Measurements from ENCODE around the gene MIER1. TPM values are rescaled to one million over a fixed set of nuclear protein-coding genes. Genes with fewer than 3 reads are reported as not detected.
A peak's percentile ranks its signal among the peaks of the same experiment; 100 is the strongest.
"Not testable (repeated sequence)": the region's sequence is repeated elsewhere in the genome, so short reads cannot be mapped to it uniquely, and the experiment has no call there.

The MIER1 gene
- total RNA-seq, result 59.1 TPM
- 19.3 TPM for polyA plus RNA-seq

DNA sequence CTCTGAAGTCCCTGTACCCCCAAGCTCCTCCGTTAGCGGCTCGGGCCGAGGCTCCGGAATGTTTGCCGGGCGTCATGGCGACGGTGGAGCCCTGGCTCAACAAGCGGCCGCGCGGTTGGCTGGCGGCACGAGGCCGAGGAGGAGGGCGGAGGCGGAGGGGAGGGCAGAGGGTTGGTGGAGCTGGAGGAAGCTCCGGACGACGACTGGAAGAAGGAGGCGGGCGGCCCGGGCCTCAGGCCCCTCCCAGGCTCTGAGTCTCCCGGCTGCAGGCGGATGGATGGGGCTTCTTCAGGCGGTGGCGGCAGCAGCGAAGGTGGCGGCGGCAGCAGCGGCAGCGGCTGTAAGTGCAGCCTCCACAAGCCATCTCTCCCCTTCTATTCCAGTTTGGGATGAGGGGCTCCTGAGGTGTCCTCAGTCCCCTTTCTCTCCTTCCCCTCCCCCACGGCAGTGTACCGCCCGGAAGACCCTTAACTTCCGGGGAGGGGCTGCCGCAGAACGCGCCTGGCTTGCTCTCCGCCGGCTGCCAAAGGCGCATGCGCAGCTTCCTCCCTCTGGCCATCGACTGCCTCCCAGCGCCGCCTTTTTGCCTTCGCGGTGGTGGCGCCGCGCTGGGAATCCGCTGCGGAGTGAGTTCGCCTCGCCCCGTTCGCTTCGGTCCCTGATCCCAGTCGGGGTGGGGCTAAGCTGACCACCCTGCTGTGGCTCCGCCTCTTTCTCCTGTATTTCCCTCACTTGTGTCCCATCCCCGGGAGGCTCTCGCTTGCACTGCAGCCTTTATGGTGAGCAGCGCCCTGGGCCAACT is at the start of gene MIER1, which contains the start of gene DNAI4:
TSS of gene MIER1 (plus strand) at position 235 of the 802 bp plus-strand sequence. CDS start at position 274, 39 bp downstream.
TSS of gene DNAI4 (minus strand) at position 101 of the 802 bp plus-strand sequence. CDS start at position 76, 25 bp downstream.
- DNase-seq (ENCODE audit: extremely low spot score), result peak; percentile 95
- WGBS, result under 1% methylated on average over 64 of the region's 64 CpGs

GRCh38 chr1:66876664-66877063 is 48.1 kb upstream of the MIER1 start:
- no peaks in the 10 kb centered on the region for H3K36me3 ChIP-seq (ENCODE audit: insufficient read depth)
- no peak overlapping the region for H3K27ac ChIP-seq (ENCODE audit: low read depth)
- DNase-seq (ENCODE audit: extremely low spot score), result no peak
- no peaks in the 10 kb centered on the region for H3K4me1 ChIP-seq (ENCODE audit: insufficient read depth)
- 83% methylated on average over 1 of the region's 1 CpG for WGBS
- no peak overlapping the region for H3K4me3 ChIP-seq (ENCODE audit: low read depth, low read length)

More for the DNA sequence above, at the start of gene MIER1, which contains the start of gene DNAI4:
- H3K4me3 ChIP-seq (ENCODE audit: low read depth, low read length), result peak within 1 kb of the TSS; percentile 62
- H3K4me1 ChIP-seq (ENCODE audit: insufficient read depth), result no peaks in the 10 kb centered on the region
- H3K27ac ChIP-seq (ENCODE audit: low read depth), result peak within 1 kb of the TSS; percentile 85
- no peaks in the 10 kb centered on the region for H3K36me3 ChIP-seq (ENCODE audit: insufficient read depth)

- Histone ChIP-seq H3K36me3 (ENCODE audit: insufficient read depth) (no peaks in the 10 kb centered on the region), H3K4me1 (ENCODE audit: insufficient read depth) (no peaks in the 10 kb centered on the region), H3K27ac (ENCODE audit: low read depth) (no peak overlapping the region), H3K4me3 (ENCODE audit: low read depth, low read length) (no peak overlapping the region)
- DNase-seq (ENCODE audit: extremely low spot score), result no peak
- 99% methylated on average over 1 of the region's 1 CpG for WGBS
These were observed 35.8 kb upstream of the MIER1 start for GRCh38 chr1:66889030-66889429.

DNA sequence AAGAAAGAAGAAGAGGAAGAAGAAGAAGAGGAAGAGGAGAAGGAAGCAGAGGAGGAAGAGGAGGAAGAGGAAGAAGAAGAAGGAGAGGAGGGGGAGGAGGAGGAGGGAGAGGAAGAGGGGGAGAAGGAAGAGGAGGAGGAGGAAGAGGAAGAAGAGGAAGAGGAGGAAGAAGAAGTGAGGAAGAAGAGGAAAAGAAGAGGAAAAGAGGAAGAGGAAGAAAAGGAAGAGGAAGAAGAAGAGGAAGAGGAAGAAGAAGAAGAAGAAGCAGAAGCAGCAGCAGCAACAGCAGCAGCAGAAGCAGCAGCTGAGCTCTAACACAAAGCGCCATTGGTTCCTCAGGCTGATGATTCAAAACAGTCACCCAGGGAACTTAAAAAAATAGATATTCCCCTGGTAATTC is 34.2 kb upstream of the MIER1 start:
- WGBS, result 90% methylated on average over 1 of the region's 1 CpG
- Histone ChIP-seq H3K27ac (ENCODE audit: low read depth) (no peak overlapping the region), H3K36me3 (ENCODE audit: insufficient read depth) (no peaks in the 10 kb centered on the region), H3K4me3 (ENCODE audit: low read depth, low read length) (no peak overlapping the region), H3K4me1 (ENCODE audit: insufficient read depth) (no peaks in the 10 kb centered on the region)
- DNase-seq (ENCODE audit: extremely low spot score), result no peak

DNA sequence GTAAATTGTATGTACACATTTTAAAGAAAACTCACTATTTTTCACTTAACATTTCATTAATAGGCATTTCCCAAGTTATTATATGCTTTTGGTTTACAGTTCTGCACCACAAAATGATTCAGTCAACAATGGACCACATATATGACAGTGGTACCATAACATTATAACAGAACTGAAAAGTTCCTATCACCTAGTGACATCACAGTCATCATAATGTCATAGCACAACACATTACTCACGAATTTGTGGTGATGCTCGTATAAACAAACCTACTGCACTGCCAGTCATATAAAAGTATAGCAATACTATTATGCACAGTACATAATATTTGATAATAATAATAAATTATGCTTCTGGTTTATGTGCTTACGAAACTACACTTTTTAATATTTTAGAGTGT is 31.1 kb upstream of the MIER1 start:
- Histone ChIP-seq H3K4me3 (ENCODE audit: low read depth, low read length) (no peak overlapping the region), H3K36me3 (ENCODE audit: insufficient read depth) (no peaks in the 10 kb centered on the region), H3K4me1 (ENCODE audit: insufficient read depth) (no peaks in the 10 kb centered on the region), H3K27ac (ENCODE audit: low read depth) (no peak overlapping the region)
- DNase-seq (ENCODE audit: extremely low spot score), result no peak
- WGBS, result 87% methylated on average over 3 of the region's 3 CpGs

DNA sequence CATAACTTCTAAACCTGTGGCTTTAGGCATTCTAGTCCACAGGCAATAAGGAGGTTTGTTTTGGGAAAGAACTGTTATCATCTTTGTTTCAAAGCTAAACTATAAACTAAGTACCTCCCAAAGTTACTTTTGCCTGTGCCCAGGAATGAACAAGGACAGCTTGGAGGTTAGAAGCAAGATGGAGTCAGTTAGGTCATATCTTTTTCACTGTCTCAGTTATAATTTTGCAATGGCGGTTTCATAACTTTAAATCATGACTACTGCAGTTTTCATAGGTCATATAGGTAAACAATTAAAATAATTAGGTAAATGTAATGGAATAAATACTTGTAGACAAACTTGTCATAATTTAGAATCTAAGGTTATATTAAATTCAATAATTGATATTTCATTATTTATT is 9.6 kb upstream of the MIER1 start:
- H3K4me1 ChIP-seq (ENCODE audit: insufficient read depth); H3K27ac ChIP-seq (ENCODE audit: low read depth); DNase-seq (ENCODE audit: extremely low spot score); H3K36me3 ChIP-seq (ENCODE audit: insufficient read depth); H3K4me3 ChIP-seq (ENCODE audit: low read depth, low read length): not testable (repeated sequence)
- WGBS, result 96% methylated on average over 1 of the region's 1 CpG

- H3K4me3 ChIP-seq (ENCODE audit: low read depth, low read length), result no peak overlapping the region
- H3K27ac ChIP-seq (ENCODE audit: low read depth), result no peak overlapping the region
- H3K4me1 ChIP-seq (ENCODE audit: insufficient read depth), result no peaks in the 10 kb centered on the region
- DNase-seq (ENCODE audit: extremely low spot score), result no peak
- WGBS, result 40% methylated on average over 2 of the region's 2 CpGs
- no peaks in the 10 kb centered on the region for H3K36me3 ChIP-seq (ENCODE audit: insufficient read depth)
These were observed 8.5 kb upstream of the MIER1 start for GRCh38 chr1:66916320-66916719.

DNA sequence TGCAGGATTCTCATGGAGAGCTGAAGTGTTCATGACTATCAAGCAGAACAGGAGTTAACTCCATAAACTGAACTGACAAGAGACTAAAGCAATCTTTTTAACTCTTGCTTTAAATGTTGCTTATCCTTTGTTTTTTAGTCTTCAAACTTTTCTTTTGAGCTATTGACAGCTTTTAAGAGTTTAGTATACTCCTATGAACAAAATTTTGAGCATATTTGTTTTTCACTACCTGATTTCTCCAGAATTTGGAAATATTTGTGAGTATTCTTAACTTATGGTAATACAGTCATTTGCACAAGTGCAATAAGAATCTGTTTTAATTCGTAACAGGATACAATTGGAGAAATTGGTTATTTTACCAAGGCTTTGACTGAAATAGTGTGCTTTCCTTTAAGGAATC is 7.3 kb upstream of the MIER1 start:
- 98% methylated on average over 1 of the region's 1 CpG for WGBS
- no peak overlapping the region for H3K27ac ChIP-seq (ENCODE audit: low read depth)
- H3K4me1 ChIP-seq (ENCODE audit: insufficient read depth), result no peaks in the 10 kb centered on the region
- H3K4me3 ChIP-seq (ENCODE audit: low read depth, low read length), result no peak overlapping the region
- no peak for DNase-seq (ENCODE audit: extremely low spot score)
- no peaks in the 10 kb centered on the region for H3K36me3 ChIP-seq (ENCODE audit: insufficient read depth)

DNA sequence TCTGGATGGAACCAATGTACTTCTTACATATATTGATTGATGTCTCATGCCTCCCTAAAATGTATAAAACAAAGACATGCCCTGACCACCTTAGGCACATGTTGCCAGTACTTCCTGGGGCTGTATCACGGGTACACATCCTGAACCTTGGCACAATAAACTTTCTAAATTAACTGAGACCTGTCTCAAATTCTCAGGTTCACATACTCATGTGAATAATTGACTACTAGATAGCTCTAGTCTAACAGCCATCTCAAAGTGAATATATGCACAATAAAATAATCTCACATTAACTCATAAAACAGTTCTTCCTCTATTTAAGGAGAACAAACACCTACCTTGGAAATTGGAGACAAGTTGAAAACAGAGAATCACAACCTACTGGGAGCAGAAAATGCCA is 5.7 kb upstream of the MIER1 start:
- no peak for DNase-seq (ENCODE audit: extremely low spot score)
- WGBS, result 81% methylated on average over 1 of the region's 1 CpG
- Histone ChIP-seq H3K4me1 (ENCODE audit: insufficient read depth) (no peaks in the 10 kb centered on the region), H3K27ac (ENCODE audit: low read depth) (no peak overlapping the region), H3K4me3 (ENCODE audit: low read depth, low read length) (no peak overlapping the region), H3K36me3 (ENCODE audit: insufficient read depth) (no peaks in the 10 kb centered on the region)

GRCh38 chr1:66919828-66920227 is 5.0 kb upstream of the MIER1 start:
- 85% methylated on average over 3 of the region's 3 CpGs for WGBS
- H3K27ac ChIP-seq (ENCODE audit: low read depth), result no peak overlapping the region
- no peak overlapping the region for H3K4me3 ChIP-seq (ENCODE audit: low read depth, low read length)
- H3K4me1 ChIP-seq (ENCODE audit: insufficient read depth), result no peaks in the 10 kb centered on the region
- no peaks in the 10 kb centered on the region for H3K36me3 ChIP-seq (ENCODE audit: insufficient read depth)
- no peak for DNase-seq (ENCODE audit: extremely low spot score)

DNA sequence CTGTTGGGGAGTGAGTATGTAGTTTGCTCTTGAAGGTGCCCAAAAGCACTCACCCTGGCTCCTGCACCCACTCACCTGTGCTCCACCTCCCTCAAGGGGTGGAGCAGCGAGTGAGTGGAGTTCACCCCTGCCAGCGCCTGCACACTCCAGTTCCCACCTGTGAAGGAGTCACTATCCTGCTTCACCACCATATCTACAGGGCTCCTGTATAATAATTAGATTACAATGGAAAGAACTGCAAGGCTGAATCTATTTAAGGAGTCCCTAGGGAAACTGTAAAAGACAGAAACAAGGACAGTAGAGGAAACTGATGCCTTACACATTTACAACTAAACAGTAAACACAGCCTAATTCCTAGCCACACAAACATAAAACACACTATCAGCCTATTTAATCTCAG is 4.2 kb upstream of the MIER1 start:
- H3K4me3 ChIP-seq (ENCODE audit: low read depth, low read length), result no peak overlapping the region
- no peaks in the 10 kb centered on the region for H3K4me1 ChIP-seq (ENCODE audit: insufficient read depth)
- no peak overlapping the region for H3K27ac ChIP-seq (ENCODE audit: low read depth)
- 95% methylated on average over 2 of the region's 2 CpGs for WGBS
- DNase-seq (ENCODE audit: extremely low spot score), result no peak
- no peaks in the 10 kb centered on the region for H3K36me3 ChIP-seq (ENCODE audit: insufficient read depth)

DNA sequence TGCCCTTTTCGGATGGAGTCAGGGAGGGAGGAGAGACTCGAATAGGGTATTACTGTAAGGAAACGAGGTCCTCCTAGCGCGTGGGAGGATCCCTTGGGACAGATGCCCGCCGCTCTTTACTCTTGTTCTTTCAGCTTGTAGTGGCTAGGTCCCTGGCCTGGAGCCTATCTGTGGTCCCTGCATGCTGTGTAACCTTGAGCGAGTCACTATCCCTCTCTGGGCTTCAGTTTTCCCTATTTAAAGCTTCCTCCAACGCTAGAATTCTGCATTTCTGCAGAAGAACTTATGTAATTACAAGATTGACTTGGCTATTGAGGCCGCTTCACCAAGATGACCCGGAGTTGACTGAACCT is 744 bp downstream of the MIER1 start:
- Histone ChIP-seq H3K27ac (ENCODE audit: low read depth) (peak overlapping the region; percentile 80), H3K4me1 (ENCODE audit: insufficient read depth) (no peaks in the 10 kb centered on the region), H3K4me3 (ENCODE audit: low read depth, low read length) (peak overlapping the region; percentile 62), H3K36me3 (ENCODE audit: insufficient read depth) (no peaks in the 10 kb centered on the region)
- WGBS, result 5% methylated on average over 11 of the region's 11 CpGs
- DNase-seq (ENCODE audit: extremely low spot score), result no peak

DNA sequence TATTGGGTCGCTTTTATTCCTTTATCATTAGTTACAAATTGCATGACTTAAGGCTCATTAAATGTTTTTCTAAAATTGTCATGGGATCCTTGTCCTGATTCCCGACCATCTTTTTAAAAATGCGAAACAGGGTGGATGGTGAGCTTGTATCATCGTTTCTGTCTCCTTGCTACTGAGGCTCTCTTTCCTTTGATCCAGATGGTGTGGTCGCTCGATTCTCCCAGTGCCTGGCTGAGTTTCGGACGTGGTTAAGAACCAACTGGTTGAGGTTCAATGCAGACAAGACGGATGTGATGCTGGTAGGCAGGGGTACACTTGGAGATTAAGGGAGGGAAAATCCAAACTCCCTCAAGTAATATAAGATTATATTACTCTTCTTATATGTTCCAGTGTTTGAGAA is 1.2 kb downstream of the MIER1 start:
- no peaks in the 10 kb centered on the region for H3K4me1 ChIP-seq (ENCODE audit: insufficient read depth)
- DNase-seq (ENCODE audit: extremely low spot score), result no peak
- 31% methylated on average over 9 of the region's 9 CpGs for WGBS
- no peaks in the 10 kb centered on the region for H3K36me3 ChIP-seq (ENCODE audit: insufficient read depth)
- H3K4me3 ChIP-seq (ENCODE audit: low read depth, low read length), result peak overlapping the region; percentile 62
- H3K27ac ChIP-seq (ENCODE audit: low read depth), result no peak overlapping the region

DNA sequence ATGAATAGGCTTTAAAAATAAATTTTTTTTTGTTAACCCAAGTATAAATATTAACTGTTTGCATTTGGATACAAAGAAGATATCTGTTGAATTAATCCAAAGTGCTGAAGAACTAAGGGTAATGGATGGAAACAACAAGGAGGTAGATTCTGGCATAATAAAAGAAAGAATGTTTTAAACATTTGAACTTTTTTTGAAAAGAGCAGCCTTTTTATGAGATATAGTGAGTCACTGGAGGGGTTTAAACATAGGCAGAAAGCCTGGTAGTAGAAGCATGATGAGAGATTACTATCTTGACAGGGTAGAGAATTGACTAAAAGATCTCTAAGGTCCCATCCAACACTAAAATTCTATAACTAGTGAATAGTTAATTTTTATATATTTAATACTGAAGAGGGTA is 2.7 kb downstream of the MIER1 start:
- no peaks in the 10 kb centered on the region for H3K36me3 ChIP-seq (ENCODE audit: insufficient read depth)
- H3K4me3 ChIP-seq (ENCODE audit: low read depth, low read length), result no peak overlapping the region
- no peaks in the 10 kb centered on the region for H3K4me1 ChIP-seq (ENCODE audit: insufficient read depth)
- no peak for DNase-seq (ENCODE audit: extremely low spot score)
- H3K27ac ChIP-seq (ENCODE audit: low read depth), result no peak overlapping the region
